Activated CD4-positive, alpha-beta T cell treated with anti-CD3 and anti-CD28 coated beads for 1 hour (primary cell): ENCODE results near the gene CTDSP2.
"Not testable (repeated sequence)": the region's sequence is repeated elsewhere in the genome, so short reads cannot be mapped to it uniquely, and the experiment has no call there.

Source experiments
- DNase-seq: peaks from one replicate; pipeline ENCODE4 v3.0.0-alpha.2; 2020

The CTDSP2 gene

GRCh38 chr12:57881035-57881434 is 34.5 kb upstream of the CTDSP2 start:
- not testable (repeated sequence) for DNase-seq

GRCh38 chr12:57877876-57878275 is 31.3 kb upstream of the CTDSP2 start:
- no peak for DNase-seq

GRCh38 chr12:57875753-57876547 is 29.4 kb upstream of the CTDSP2 start:
- no peak for DNase-seq

- no peak for DNase-seq
These were observed 27.9 kb upstream of the CTDSP2 start for GRCh38 chr12:57874166-57875108.

- DNase-seq = no peak
These were observed 25.8 kb upstream of the CTDSP2 start for GRCh38 chr12:57872362-57872761.

- no peak for DNase-seq
These were observed 23.4 kb upstream of the CTDSP2 start for GRCh38 chr12:57869927-57870318.

- DNase-seq = no peak
These were observed 22.9 kb upstream of the CTDSP2 start for GRCh38 chr12:57869298-57869926.

GRCh38 chr12:57868851-57869268 is 22.3 kb upstream of the CTDSP2 start:
- DNase-seq = no peak

- no peak for DNase-seq
These were observed 21.7 kb upstream of the CTDSP2 start for GRCh38 chr12:57868221-57868620.

- DNase-seq = no peak
These were observed 19.9 kb upstream of the CTDSP2 start for GRCh38 chr12:57866308-57867019.

GRCh38 chr12:57865084-57865751 is 18.7 kb upstream of the CTDSP2 start:
- DNase-seq = peak; percentile 47

- DNase-seq = no peak
These were observed 18.0 kb upstream of the CTDSP2 start for GRCh38 chr12:57864442-57865083.

- no peak for DNase-seq
These were observed 17.1 kb upstream of the CTDSP2 start for GRCh38 chr12:57863676-57864075.

- no peak for DNase-seq
These were observed 15.4 kb upstream of the CTDSP2 start for GRCh38 chr12:57861967-57862366.

- DNase-seq = not testable (repeated sequence)
These were observed 14.4 kb upstream of the CTDSP2 start for GRCh38 chr12:57860883-57861282.

- no peak for DNase-seq
These were observed 12.6 kb upstream of the CTDSP2 start for GRCh38 chr12:57859121-57859520.

- DNase-seq = not testable (repeated sequence)
These were observed 11.6 kb upstream of the CTDSP2 start for GRCh38 chr12:57858123-57858522.

- DNase-seq = no peak
These were observed 8.4 kb upstream of the CTDSP2 start for GRCh38 chr12:57854965-57855364.

- no peak for DNase-seq
These were observed 7.5 kb upstream of the CTDSP2 start for GRCh38 chr12:57853864-57854556.

GRCh38 chr12:57852620-57853500 is 6.3 kb upstream of the CTDSP2 start:
- no peak for DNase-seq
